ENCODE measurements around the gene SLC38A5. TPM values are rescaled to one million over a fixed set of nuclear protein-coding genes. Genes with fewer than 3 reads are reported as not detected.

Gene SLC38A5
- total and polyA plus RNA-seq, 9 of the 15 experiments (the other 6 are each of a cell fraction or from before 2014, with no cell fraction given): 9.3 to 228 (median 142) TPM

GRCh38 chrX:48508400-48509244 is 38.6 kb upstream of the SLC38A5 start, which contains the start of gene PORCN (continued):
- TF ChIP-seq POLR3A (IDR thresholded peaks at IDR 0.05; ENCODE audit: borderline replicate concordance, extremely low read depth, insufficient read depth, insufficient read length) (no peak), NFIC (IDR thresholded peaks at IDR 0.05) (no peak), MBD2 (IDR thresholded peaks at IDR 0.05; ENCODE audit: borderline replicate concordance, low read depth) (peak; percentile 40; the same call in 1 of the 2 replicates), PREB (CRISPR knock-in tag; IDR thresholded peaks at IDR 0.05) (no peak), CTBP1 (IDR thresholded peaks at IDR 0.05; ENCODE audit: borderline replicate concordance) (no peak), ZNF316 (IDR thresholded peaks at IDR 0.05) (no peak), ZBTB34 (CRISPR knock-in tag; IDR thresholded peaks at IDR 0.05) (no peak), ETV6 (IDR thresholded peaks at IDR 0.05; ENCODE audit: borderline replicate concordance in 1 of 2, low read depth in 2 of 2, low read length in 1 of 2) (no peak), ETV6 (CRISPR knock-in tag; IDR thresholded peaks at IDR 0.05; ENCODE audit: borderline replicate concordance) (no peak), LCOR (CRISPR knock-in tag; IDR thresholded peaks at IDR 0.05) (no peak), GATAD2B (IDR thresholded peaks at IDR 0.05; ENCODE audit: borderline replicate concordance) (no peak), DMBX1 (CRISPR knock-in tag; IDR thresholded peaks at IDR 0.05; ENCODE audit: borderline replicate concordance) (no peak), FOXP1 (CRISPR knock-in tag; IDR thresholded peaks at IDR 0.05) (no peak), FOXO4 (CRISPR knock-in tag; IDR thresholded peaks at IDR 0.05) (no peak)

Measured in K562 (cell line).